Thyroid gland (tissue), 4 donors: ENCODE measurements around the gene CCDC187.
"Not testable (repeated sequence)": the region's sequence is repeated elsewhere in the genome, so short reads cannot be mapped to it uniquely, and the experiment has no call there.

Experiments used
- CTCF ChIP-seq, 6 experiments: fragments of 200-600 bp in 3 of 6; fragments of 450-650 bp in 3 of 6; sonication (generic) in 3 of 6; IDR thresholded peaks; one replicate each; pipeline ENCODE4 v1.5.1; 2016 to 2019; ENCODE audit warnings: antibody characterized with exemption in 6 of 6, mild to moderate bottlenecking in 2 of 6, inconsistent platforms in 1 of 6, moderate library complexity in 1 of 6
- POLR2A ChIP-seq, 2 donors: fragments of 450-650 bp; IDR thresholded peaks; one replicate each; pipeline ENCODE4 v1.6.1; 2017; ENCODE audit warnings: antibody characterized with exemption in 2 of 2, mild to moderate bottlenecking in 2 of 2, moderate library complexity in 1 of 2

GRCh38 chr9:136319244-136319643 is 15.3 kb upstream of the CCDC187 start:
- TF ChIP-seq CTCF, POLR2A (IDR thresholded peaks at IDR 0.05): not testable (repeated sequence)
